Measurements from ENCODE around the gene ZNF407.

ZNF407 gene

DNA sequence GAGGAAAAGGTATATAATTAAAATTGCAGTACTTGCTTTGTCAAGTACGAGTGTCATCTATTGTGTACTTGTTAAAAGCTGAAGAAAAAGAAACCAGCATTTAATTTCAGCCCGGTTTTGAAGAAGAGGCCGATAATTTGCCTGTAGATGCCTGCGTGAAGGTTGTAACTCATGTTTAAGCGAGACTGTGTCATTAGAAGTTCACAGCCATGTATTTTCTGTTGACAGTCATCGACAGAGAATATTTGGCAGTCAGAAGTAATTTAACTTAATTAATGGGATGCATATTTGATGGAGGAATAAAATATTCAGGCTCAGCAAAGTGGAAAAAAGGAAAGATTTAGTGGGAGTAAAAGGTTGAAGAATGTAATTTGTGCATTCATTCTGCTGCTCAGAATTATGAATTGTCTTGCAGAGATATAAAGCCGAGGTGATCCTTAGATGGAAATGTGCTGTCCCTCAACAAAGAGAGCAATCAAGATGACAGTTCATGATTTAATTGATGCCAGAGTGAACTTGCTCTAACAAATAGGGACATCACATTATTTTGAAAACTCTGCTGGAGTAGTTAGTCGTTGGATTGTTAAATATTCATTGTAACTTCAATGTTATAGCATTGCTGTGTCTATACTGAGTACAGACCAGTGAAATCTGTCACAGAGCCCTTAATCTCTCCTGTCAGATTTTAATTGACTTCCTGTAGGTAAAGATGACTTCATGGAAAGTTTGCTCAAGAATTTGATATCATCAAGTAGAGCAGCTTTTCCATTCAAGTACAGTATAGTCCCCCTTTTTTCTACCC, 53.9 kb downstream of the ZNF407 start:
- no peak overlapping the region for H3K27ac Mint-ChIP-seq
- H3K27me3 Mint-ChIP-seq (ENCODE audit: low read depth), result no peaks in the 10 kb centered on the region

GRCh38 chr18:74652392-74652988, 54.8 kb downstream of the ZNF407 start:
- peaks cover 1% of the 10 kb centered on the region for H3K4me1 Mint-ChIP-seq (ENCODE audit: low read depth)
- H3K27me3 Mint-ChIP-seq (ENCODE audit: low read depth), result no peaks in the 10 kb centered on the region
- H3K4me3 Mint-ChIP-seq, result no peak overlapping the region
- DNase-seq (ENCODE audit: low spot score), result no peak
- H3K27ac Mint-ChIP-seq, result no peak overlapping the region
- no peaks in the 10 kb centered on the region for H3K36me3 Mint-ChIP-seq (ENCODE audit: low read depth)
- no peaks in the 10 kb centered on the region for H3K9me3 Mint-ChIP-seq

More for the DNA sequence above, 53.9 kb downstream of the ZNF407 start:
- Mint-ChIP-seq H3K9me3 (no peaks in the 10 kb centered on the region), H3K4me1 (ENCODE audit: low read depth) (peaks cover 1% of the 10 kb centered on the region), H3K4me3 (no peak overlapping the region), H3K36me3 (ENCODE audit: low read depth) (no peaks in the 10 kb centered on the region)
- no peak for DNase-seq (ENCODE audit: low spot score)

DNA sequence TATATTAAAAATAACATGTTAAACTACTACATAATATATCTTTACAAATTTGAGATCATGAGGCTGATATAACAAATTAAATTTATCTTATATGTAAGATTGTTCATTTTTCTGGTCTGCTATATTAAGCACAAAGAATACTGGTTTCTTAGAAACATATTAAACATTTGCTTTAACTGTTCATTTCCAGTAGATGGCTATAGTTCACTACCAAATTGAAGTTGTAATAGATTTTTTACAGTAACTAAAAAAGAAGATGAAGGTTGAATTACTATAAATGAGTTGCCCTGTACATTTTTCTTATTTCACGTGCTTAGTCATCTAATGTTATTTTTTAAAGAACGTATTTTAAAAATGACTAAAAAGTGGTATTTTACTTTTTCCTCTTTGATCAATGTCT, 57.0 kb downstream of the ZNF407 start:
- Mint-ChIP-seq H3K4me1 (ENCODE audit: low read depth) (peaks cover 1% of the 10 kb centered on the region), H3K9me3 (no peaks in the 10 kb centered on the region), H3K4me3 (no peak overlapping the region), H3K27ac (no peak overlapping the region), H3K27me3 (ENCODE audit: low read depth) (no peaks in the 10 kb centered on the region), H3K36me3 (ENCODE audit: low read depth) (no peaks in the 10 kb centered on the region)
- no peak for DNase-seq (ENCODE audit: low spot score)

DNA sequence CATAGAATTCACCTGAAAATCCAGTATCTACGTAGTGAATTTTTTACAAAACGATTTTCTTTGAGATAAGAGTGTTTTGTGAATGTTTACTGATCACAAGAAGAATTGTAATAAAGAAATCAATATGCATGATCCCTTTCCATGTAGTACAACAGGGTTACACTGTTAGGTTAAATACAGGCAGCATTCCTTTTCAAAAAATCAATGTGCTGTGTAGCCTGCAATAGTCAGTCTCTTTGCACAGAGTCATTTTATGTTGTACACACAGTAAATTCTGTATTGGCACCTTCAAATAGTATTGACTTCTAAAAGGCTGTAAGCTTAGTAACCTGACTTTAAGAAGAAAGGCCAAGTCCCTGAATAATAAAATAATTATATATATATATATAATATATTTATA, 63.3 kb downstream of the ZNF407 start:
- Mint-ChIP-seq H3K4me3 (no peak overlapping the region), H3K27ac (no peak overlapping the region), H3K9me3 (no peaks in the 10 kb centered on the region), H3K27me3 (ENCODE audit: low read depth) (no peaks in the 10 kb centered on the region), H3K36me3 (ENCODE audit: low read depth) (no peaks in the 10 kb centered on the region), H3K4me1 (ENCODE audit: low read depth) (no peaks in the 10 kb centered on the region)
- no peak for DNase-seq (ENCODE audit: low spot score)

- Mint-ChIP-seq H3K9me3 (no peaks in the 10 kb centered on the region), H3K4me1 (ENCODE audit: low read depth) (no peaks in the 10 kb centered on the region), H3K27me3 (ENCODE audit: low read depth) (no peaks in the 10 kb centered on the region), H3K36me3 (ENCODE audit: low read depth) (no peaks in the 10 kb centered on the region), H3K27ac (no peak overlapping the region), H3K4me3 (no peak overlapping the region)
- no peak for DNase-seq (ENCODE audit: low spot score)
Observed at GRCh38 chr18:74661691-74662090, 64.0 kb downstream of the ZNF407 start.

GRCh38 chr18:74662622-74663021, 65.0 kb downstream of the ZNF407 start:
- no peak for DNase-seq (ENCODE audit: low spot score)
- no peak overlapping the region for H3K27ac Mint-ChIP-seq
- H3K4me1 Mint-ChIP-seq (ENCODE audit: low read depth), result no peaks in the 10 kb centered on the region
- no peak overlapping the region for H3K4me3 Mint-ChIP-seq
- H3K27me3 Mint-ChIP-seq (ENCODE audit: low read depth), result no peaks in the 10 kb centered on the region
- H3K36me3 Mint-ChIP-seq (ENCODE audit: low read depth), result no peaks in the 10 kb centered on the region
- no peaks in the 10 kb centered on the region for H3K9me3 Mint-ChIP-seq

DNA sequence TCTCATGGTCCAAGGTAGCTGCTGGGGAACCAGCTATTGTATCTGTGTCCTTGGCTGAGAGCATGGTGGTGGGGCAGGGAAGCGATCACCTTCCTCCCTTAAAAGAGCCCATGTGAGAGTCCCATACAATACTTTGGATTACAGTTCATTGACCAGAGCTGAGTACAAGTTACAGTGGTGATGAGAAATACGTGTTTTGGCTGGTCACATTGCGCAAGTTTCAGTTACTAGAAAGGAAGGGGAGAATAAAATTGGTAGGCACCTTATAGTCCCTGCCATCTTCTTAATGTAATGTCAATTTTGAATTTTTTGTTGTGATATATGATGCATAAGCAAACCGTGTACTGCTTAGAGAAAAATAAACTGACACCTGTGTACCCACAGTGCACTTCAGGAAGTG, 67.7 kb downstream of the ZNF407 start:
- Mint-ChIP-seq H3K9me3 (no peaks in the 10 kb centered on the region), H3K36me3 (ENCODE audit: low read depth) (no peaks in the 10 kb centered on the region), H3K27ac (no peak overlapping the region), H3K4me3 (no peak overlapping the region), H3K27me3 (ENCODE audit: low read depth) (no peaks in the 10 kb centered on the region), H3K4me1 (ENCODE audit: low read depth) (no peaks in the 10 kb centered on the region)
- no peak for DNase-seq (ENCODE audit: low spot score)

DNA sequence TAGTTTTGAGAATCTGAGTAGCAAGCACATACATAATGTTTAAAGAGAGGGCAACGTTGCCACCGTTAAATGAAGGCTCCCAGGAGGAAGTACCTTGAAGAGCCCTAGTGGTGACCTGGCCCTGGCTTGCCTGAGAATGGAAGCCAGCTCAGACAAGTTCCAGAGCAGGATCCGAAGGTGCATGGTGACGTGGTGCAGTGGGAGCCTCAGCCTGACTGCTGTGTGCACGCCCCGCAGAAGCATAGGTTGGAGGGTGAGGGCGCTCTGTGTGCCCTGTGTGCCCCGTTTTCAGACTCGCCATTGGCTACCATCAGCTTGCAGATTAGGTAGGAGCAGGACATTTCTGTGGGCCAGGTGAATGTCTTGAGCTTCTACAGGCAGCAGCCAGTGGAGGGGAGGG, 68.2 kb downstream of the ZNF407 start:
- H3K36me3 Mint-ChIP-seq (ENCODE audit: low read depth), result peaks cover 1% of the 10 kb centered on the region
- H3K27me3 Mint-ChIP-seq (ENCODE audit: low read depth), result no peaks in the 10 kb centered on the region
- H3K27ac Mint-ChIP-seq, result no peak overlapping the region
- no peak overlapping the region for H3K4me3 Mint-ChIP-seq
- no peak for DNase-seq (ENCODE audit: low spot score)
- H3K4me1 Mint-ChIP-seq (ENCODE audit: low read depth), result no peaks in the 10 kb centered on the region
- no peaks in the 10 kb centered on the region for H3K9me3 Mint-ChIP-seq

DNA sequence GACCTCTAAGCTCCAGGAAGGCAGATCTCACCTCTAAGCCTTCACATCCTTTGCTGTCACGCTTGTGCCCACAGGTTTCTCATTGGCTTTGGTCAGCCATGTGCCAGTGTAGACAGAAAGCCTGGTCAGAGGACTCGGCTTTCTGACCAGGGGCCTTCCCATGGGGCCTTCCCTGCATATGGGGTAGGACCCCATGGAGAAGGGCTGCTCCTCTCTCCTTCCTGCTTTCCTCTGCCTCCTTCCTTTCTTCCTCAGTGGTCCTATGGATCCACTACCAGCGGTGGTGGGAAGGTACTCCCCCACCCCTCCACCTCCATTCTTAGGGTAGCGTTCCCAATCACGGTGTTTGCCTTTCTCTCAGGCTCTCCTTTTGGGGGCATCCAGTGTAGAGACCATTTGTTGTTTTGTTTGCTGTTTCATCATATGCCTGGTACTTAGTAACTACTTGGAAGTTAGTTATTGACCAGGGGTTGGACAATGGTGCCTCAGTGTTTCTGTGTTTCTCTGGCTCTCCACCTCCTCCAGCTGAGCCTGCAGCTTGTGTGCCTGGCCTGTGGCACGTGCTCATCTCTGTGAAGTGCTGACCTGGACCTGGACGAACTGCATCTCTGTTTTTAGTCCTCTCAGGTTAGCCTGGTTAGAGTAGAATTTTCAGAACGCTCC, 71.6 kb downstream of the ZNF407 start:
- Mint-ChIP-seq H3K36me3 (ENCODE audit: low read depth) (peaks cover 1% of the 10 kb centered on the region), H3K27ac (no peak overlapping the region), H3K27me3 (ENCODE audit: low read depth) (no peaks in the 10 kb centered on the region), H3K4me3 (no peak overlapping the region), H3K9me3 (no peaks in the 10 kb centered on the region), H3K4me1 (ENCODE audit: low read depth) (no peaks in the 10 kb centered on the region)
- DNase-seq (ENCODE audit: low spot score), result no peak

DNA sequence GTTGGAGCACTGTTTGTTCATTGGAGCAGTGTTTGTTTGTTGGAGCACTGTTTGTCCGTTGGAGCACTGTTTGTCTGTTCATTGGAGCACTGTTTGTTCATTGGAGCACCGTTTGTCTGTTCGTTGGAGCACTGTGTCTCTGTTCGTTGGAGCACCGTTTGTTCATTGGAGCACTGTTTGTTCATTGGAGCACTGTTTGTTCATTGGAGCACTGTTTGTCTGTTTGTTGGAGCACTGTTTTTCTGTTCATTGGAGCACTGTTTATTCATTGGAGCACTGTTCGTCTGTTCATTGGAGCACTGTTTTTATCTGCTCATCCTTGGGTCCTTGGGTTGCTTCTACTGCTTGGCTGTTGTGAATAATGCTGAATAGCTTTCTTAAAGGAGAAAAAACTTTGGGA, 74.7 kb downstream of the ZNF407 start:
- peaks cover 9% of the 10 kb centered on the region for H3K36me3 Mint-ChIP-seq (ENCODE audit: low read depth)
- no peaks in the 10 kb centered on the region for H3K4me1 Mint-ChIP-seq (ENCODE audit: low read depth)
- H3K27ac Mint-ChIP-seq, result no peak overlapping the region
- no peak overlapping the region for H3K4me3 Mint-ChIP-seq
- H3K27me3 Mint-ChIP-seq (ENCODE audit: low read depth), result no peaks in the 10 kb centered on the region
- peaks cover under 1% of the 10 kb centered on the region for H3K9me3 Mint-ChIP-seq
- DNase-seq (ENCODE audit: low spot score), result no peak

DNA sequence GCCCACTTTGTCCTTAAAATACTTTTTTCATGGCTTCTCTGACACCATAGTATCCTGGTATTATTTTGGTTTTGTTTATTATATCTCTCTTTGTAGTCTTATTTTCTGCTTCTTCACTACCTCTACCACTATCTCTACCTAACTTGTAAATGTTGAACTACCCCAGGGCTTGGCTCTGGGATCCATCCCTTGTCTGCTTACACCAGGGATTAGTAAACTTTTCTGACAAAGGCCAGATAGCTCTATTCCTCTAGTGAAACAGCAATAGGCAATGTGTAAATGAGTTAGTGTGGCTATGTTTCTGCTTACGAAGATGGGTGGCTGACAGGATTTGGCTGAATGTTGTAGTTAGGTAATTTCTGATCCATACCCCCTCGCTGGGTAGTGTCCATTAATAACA, 76.8 kb downstream of the ZNF407 start:
- no peak overlapping the region for H3K4me3 Mint-ChIP-seq
- H3K9me3 Mint-ChIP-seq, result peaks cover 5% of the 10 kb centered on the region
- no peak for DNase-seq (ENCODE audit: low spot score)
- peaks cover 20% of the 10 kb centered on the region for H3K36me3 Mint-ChIP-seq (ENCODE audit: low read depth)
- H3K27ac Mint-ChIP-seq, result no peak overlapping the region
- no peaks in the 10 kb centered on the region for H3K27me3 Mint-ChIP-seq (ENCODE audit: low read depth)
- no peaks in the 10 kb centered on the region for H3K4me1 Mint-ChIP-seq (ENCODE audit: low read depth)

DNA sequence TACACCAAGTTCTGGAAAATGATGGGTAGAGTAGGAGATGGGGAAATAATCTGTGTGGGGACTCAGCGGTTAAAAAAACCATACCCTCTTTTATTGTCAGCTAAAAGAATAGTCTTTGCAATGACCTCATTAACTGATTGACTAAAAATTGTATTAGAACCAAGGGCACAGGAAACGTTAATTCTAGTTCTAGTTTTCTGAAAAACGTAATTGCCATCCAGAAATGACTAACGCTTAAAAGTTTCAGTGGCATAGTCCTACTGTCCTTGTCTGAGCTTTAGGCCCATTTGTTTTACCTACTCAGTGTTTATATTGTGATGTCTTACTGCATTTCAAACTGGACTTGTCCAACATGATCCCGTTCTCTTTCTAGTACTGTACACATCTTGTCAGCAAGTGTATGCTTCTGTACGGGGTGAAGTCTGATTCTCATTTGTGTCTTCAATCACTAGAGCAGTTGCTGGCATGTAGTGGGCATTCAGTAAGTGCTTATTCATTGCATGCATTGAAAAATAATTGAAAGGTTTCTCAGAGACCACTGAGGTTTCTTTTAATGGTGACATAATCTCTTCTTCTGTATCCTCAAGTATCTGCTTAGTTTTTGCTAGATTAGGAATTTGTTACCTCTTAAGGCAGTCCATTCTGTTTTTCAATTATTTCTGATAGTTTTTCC, 81.5 kb downstream of the ZNF407 start:
- H3K27ac Mint-ChIP-seq, result no peak overlapping the region
- peaks cover 20% of the 10 kb centered on the region for H3K36me3 Mint-ChIP-seq (ENCODE audit: low read depth)
- H3K9me3 Mint-ChIP-seq, result peaks cover 5% of the 10 kb centered on the region
- H3K4me3 Mint-ChIP-seq, result no peak overlapping the region
- DNase-seq (ENCODE audit: low spot score), result no peak
- H3K4me1 Mint-ChIP-seq (ENCODE audit: low read depth), result no peaks in the 10 kb centered on the region
- no peaks in the 10 kb centered on the region for H3K27me3 Mint-ChIP-seq (ENCODE audit: low read depth)

GRCh38 chr18:74679679-74680076, 82.0 kb downstream of the ZNF407 start:
- Mint-ChIP-seq H3K36me3 (ENCODE audit: low read depth) (peaks cover 20% of the 10 kb centered on the region), H3K4me1 (ENCODE audit: low read depth) (no peaks in the 10 kb centered on the region), H3K4me3 (no peak overlapping the region), H3K27ac (no peak overlapping the region), H3K27me3 (ENCODE audit: low read depth) (no peaks in the 10 kb centered on the region), H3K9me3 (peaks cover 5% of the 10 kb centered on the region)
- DNase-seq (ENCODE audit: low spot score), result no peak

All from T-helper 2 cell treated with Interferon-gamma antibody and Interleukin-4, amounts not matched to agents 5 μg/mL and 100 μg/mL, for 36 hours (primary cell).